Measurements from ENCODE around the gene ABCG8.

Gene ABCG8

DNA sequence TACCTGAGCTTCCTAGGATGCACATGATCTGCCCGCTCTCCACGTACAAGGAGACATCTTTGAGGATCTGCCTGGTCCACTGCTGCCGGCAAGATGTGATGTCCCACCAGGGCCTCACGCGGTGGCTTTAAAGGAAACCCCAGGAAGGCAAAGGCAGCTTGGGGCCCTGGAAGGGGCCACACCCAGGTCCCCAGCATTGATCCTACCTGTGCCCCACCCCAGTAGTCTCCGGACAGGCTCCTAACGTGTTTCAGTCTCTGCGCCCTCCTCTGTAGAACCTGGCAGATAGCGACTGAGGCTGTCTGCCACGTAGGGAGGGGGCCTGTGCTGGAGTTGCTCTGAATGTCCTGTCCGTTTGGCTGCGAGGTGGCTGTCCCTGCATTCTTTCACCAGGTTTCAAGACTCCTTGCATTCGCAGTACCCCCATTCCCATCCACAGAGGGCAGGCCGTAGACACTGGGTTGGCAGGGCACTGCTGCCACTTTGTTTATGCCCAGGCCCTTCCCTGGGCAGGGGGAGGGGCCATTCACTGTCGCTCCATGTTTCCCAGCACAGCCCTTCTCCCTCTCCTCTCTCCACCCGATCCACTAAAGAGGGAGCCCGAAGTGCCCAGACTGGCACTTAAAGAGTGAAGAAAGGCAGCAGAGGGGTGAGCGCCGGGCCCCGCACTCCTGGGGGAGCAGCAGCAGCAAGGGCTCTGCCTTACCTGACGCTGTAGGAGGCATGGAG lies 776 bp upstream of the ABCG8 start:
- H3K4me1 ChIP-seq (ENCODE audit: control extremely low read depth in 1 of 4, control insufficient read depth in 4 of 4, insufficient read depth in 4 of 4, low read length in 3 of 4) = no peaks in the 10 kb centered on the region
- peaks cover 0 to 6% (median 0%) of the 10 kb centered on the region in 5 experiments for H3K27me3 ChIP-seq (replicated peaks in 2 of 5; ENCODE audit: control insufficient read depth in 4 of 5, insufficient read depth in 5 of 5, low read length in 4 of 5)
- no peaks in the 10 kb centered on the region for H3K9me3 ChIP-seq (ENCODE audit: control extremely low read depth in 1 of 5, control insufficient read depth in 4 of 5, insufficient read depth in 2 of 5, low read depth in 1 of 5, low read length in 4 of 5)
- 97% methylated on average over 18 of the region's 21 CpGs for WGBS (ENCODE audit: insufficient coverage)
- H3K4me3 ChIP-seq (ENCODE audit: control insufficient read depth in 1 of 7, extremely low read depth in 1 of 7, insufficient read depth in 4 of 7, low read depth in 2 of 7, low read length in 6 of 7) = no peak overlapping the region
- CTCF ChIA-PET = no interaction called here
- H3K27ac ChIP-seq (ENCODE audit: insufficient read depth in 1 of 2, low read depth in 1 of 2, low read length in 2 of 2, poor library complexity in 1 of 2, severe bottlenecking in 2 of 2) = no peak overlapping the region
- no peak for DNase-seq
- H3K36me3 ChIP-seq (ENCODE audit: control insufficient read depth in 4 of 4, insufficient read depth in 4 of 4, low read length in 3 of 4) = no peaks in the 10 kb centered on the region
- POLR2A ChIA-PET = no interaction called here

GRCh38 chr2:43839776-43840564 lies 1.2 kb downstream of the ABCG8 start:
- POLR2A ChIA-PET = no interaction called here
- Histone ChIP-seq H3K9me3 (ENCODE audit: control extremely low read depth in 1 of 5, control insufficient read depth in 4 of 5, insufficient read depth in 2 of 5, low read depth in 1 of 5, low read length in 4 of 5) (no peaks in the 10 kb centered on the region), H3K4me1 (ENCODE audit: control extremely low read depth in 1 of 4, control insufficient read depth in 4 of 4, insufficient read depth in 4 of 4, low read length in 3 of 4) (no peaks in the 10 kb centered on the region), H3K27me3 (replicated peaks in 2 of 5; ENCODE audit: control insufficient read depth in 4 of 5, insufficient read depth in 5 of 5, low read length in 4 of 5) (peaks cover 0 to 6% (median 0%) of the 10 kb centered on the region in 5 experiments), H3K36me3 (ENCODE audit: control insufficient read depth in 4 of 4, insufficient read depth in 4 of 4, low read length in 3 of 4) (no peaks in the 10 kb centered on the region), H3K4me3 (ENCODE audit: control insufficient read depth in 1 of 7, extremely low read depth in 1 of 7, insufficient read depth in 4 of 7, low read depth in 2 of 7, low read length in 6 of 7) (no peak overlapping the region), H3K27ac (ENCODE audit: insufficient read depth in 1 of 2, low read depth in 1 of 2, low read length in 2 of 2, poor library complexity in 1 of 2, severe bottlenecking in 2 of 2) (no peak overlapping the region)
- no peak for DNase-seq
- CTCF ChIA-PET = no interaction called here
- 76% methylated on average over 5 of the region's 14 CpGs for WGBS (ENCODE audit: insufficient coverage)

DNA sequence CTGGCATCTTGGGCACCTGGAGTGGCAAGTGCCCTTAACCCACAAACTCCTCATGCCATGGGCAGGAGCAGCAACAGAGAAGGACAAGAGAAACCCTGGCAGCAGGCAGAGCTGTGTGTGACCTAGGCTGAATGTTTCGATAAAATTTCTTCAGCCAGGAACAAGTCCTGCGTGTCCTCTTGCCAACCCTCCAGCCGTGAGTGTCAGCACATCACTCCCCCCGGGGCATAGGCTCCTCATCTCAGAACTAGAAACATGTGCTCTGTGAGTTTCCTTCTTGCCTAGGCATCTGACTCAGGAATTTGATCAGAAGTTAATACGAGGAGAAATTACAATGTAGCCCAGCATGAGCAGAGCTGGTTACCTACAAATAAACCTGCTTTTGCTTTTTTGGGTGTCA lies 2.2 kb downstream of the ABCG8 start:
- H3K27ac ChIP-seq (ENCODE audit: insufficient read depth in 1 of 2, low read depth in 1 of 2, low read length in 2 of 2, poor library complexity in 1 of 2, severe bottlenecking in 2 of 2) = no peak overlapping the region
- no peaks in the 10 kb centered on the region for H3K36me3 ChIP-seq (ENCODE audit: control insufficient read depth in 4 of 4, insufficient read depth in 4 of 4, low read length in 3 of 4)
- H3K4me3 ChIP-seq (ENCODE audit: control insufficient read depth in 1 of 7, extremely low read depth in 1 of 7, insufficient read depth in 4 of 7, low read depth in 2 of 7, low read length in 6 of 7) = no peak overlapping the region
- H3K9me3 ChIP-seq (ENCODE audit: control extremely low read depth in 1 of 5, control insufficient read depth in 4 of 5, insufficient read depth in 2 of 5, low read depth in 1 of 5, low read length in 4 of 5) = no peaks in the 10 kb centered on the region
- no peaks in the 10 kb centered on the region for H3K4me1 ChIP-seq (ENCODE audit: control extremely low read depth in 1 of 4, control insufficient read depth in 4 of 4, insufficient read depth in 4 of 4, low read length in 3 of 4)
- ChIA-PET POLR2A (no interaction called here), CTCF (no interaction called here)
- peaks cover 0 to 6% (median 0%) of the 10 kb centered on the region in 5 experiments for H3K27me3 ChIP-seq (replicated peaks in 2 of 5; ENCODE audit: control insufficient read depth in 4 of 5, insufficient read depth in 5 of 5, low read length in 4 of 5)
- 96% methylated on average over 5 of the region's 5 CpGs for WGBS (ENCODE audit: insufficient coverage)
- DNase-seq = no peak

GRCh38 chr2:43841949-43842865 lies 3.4 kb downstream of the ABCG8 start:
- 98% methylated on average over 10 of the region's 14 CpGs for WGBS (ENCODE audit: insufficient coverage)
- ChIA-PET CTCF (no interaction called here), POLR2A (no interaction called here)
- DNase-seq = no peak
- no peak overlapping the region for H3K27ac ChIP-seq (ENCODE audit: insufficient read depth in 1 of 2, low read depth in 1 of 2, low read length in 2 of 2, poor library complexity in 1 of 2, severe bottlenecking in 2 of 2)
- no peaks in the 10 kb centered on the region for H3K4me1 ChIP-seq (ENCODE audit: control extremely low read depth in 1 of 4, control insufficient read depth in 4 of 4, insufficient read depth in 4 of 4, low read length in 3 of 4)
- no peak overlapping the region for H3K4me3 ChIP-seq (ENCODE audit: control insufficient read depth in 1 of 7, extremely low read depth in 1 of 7, insufficient read depth in 4 of 7, low read depth in 2 of 7, low read length in 6 of 7)
- H3K9me3 ChIP-seq (ENCODE audit: control extremely low read depth in 1 of 5, control insufficient read depth in 4 of 5, insufficient read depth in 2 of 5, low read depth in 1 of 5, low read length in 4 of 5) = no peaks in the 10 kb centered on the region
- H3K27me3 ChIP-seq (replicated peaks in 2 of 5; ENCODE audit: control insufficient read depth in 4 of 5, insufficient read depth in 5 of 5, low read length in 4 of 5) = peaks cover 0 to 6% (median 2%) of the 10 kb centered on the region in 5 experiments
- no peaks in the 10 kb centered on the region for H3K36me3 ChIP-seq (ENCODE audit: control insufficient read depth in 4 of 4, insufficient read depth in 4 of 4, low read length in 3 of 4)

DNA sequence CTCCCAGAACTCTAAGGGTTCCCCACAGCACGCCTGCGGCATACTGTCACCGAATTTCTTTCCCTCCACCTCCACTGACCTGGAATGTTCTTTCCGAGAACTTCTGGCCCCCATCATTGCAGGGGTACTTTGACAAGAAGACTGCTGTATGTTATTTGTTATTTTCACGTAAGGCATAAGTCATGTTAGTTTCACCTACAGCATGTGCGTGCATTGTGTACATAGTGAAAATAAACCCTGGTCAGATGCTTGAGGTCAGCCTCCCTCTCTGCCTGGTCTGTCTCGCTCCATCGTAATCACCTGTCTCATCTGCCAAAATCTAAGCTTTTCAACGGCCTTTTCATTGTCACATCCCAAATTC lies 4.1 kb downstream of the ABCG8 start:
- POLR2A ChIA-PET = no interaction called here
- H3K27ac ChIP-seq (ENCODE audit: insufficient read depth in 1 of 2, low read depth in 1 of 2, low read length in 2 of 2, poor library complexity in 1 of 2, severe bottlenecking in 2 of 2) = no peak overlapping the region

GRCh38 chr2:43845181-43845580 lies 6.4 kb downstream of the ABCG8 start:
- H3K4me3 ChIP-seq (ENCODE audit: control insufficient read depth in 1 of 7, extremely low read depth in 1 of 7, insufficient read depth in 4 of 7, low read depth in 2 of 7, low read length in 6 of 7) = no peak overlapping the region
- no peaks in the 10 kb centered on the region for H3K36me3 ChIP-seq (ENCODE audit: control insufficient read depth in 4 of 4, insufficient read depth in 4 of 4, low read length in 3 of 4)
- no peaks in the 10 kb centered on the region for H3K4me1 ChIP-seq (ENCODE audit: control extremely low read depth in 1 of 4, control insufficient read depth in 4 of 4, insufficient read depth in 4 of 4, low read length in 3 of 4)
- ChIA-PET CTCF (no interaction called here), POLR2A (interaction anchor here (0.7 kb wide), 1 partner anchor 1376 kb away, joined by 3 read pairs; no protein-coding TSS in a partner anchor)
- 100% methylated on average over 1 of the region's 1 CpG for WGBS (ENCODE audit: insufficient coverage)
- no peak for DNase-seq
- H3K27ac ChIP-seq (ENCODE audit: insufficient read depth in 1 of 2, low read depth in 1 of 2, low read length in 2 of 2, poor library complexity in 1 of 2, severe bottlenecking in 2 of 2) = no peak overlapping the region
- H3K9me3 ChIP-seq (ENCODE audit: control extremely low read depth in 1 of 5, control insufficient read depth in 4 of 5, insufficient read depth in 2 of 5, low read depth in 1 of 5, low read length in 4 of 5) = no peaks in the 10 kb centered on the region
- H3K27me3 ChIP-seq (replicated peaks in 2 of 5; ENCODE audit: control insufficient read depth in 4 of 5, insufficient read depth in 5 of 5, low read length in 4 of 5) = peaks cover 0 to 4% (median 2%) of the 10 kb centered on the region in 5 experiments

More for the DNA sequence above, 4.1 kb downstream of the ABCG8 start:
- Histone ChIP-seq H3K27me3 (replicated peaks in 2 of 5; ENCODE audit: control insufficient read depth in 4 of 5, insufficient read depth in 5 of 5, low read length in 4 of 5) (peaks cover 0 to 6% (median 2%) of the 10 kb centered on the region in 5 experiments), H3K36me3 (ENCODE audit: control insufficient read depth in 4 of 4, insufficient read depth in 4 of 4, low read length in 3 of 4) (no peaks in the 10 kb centered on the region), H3K4me1 (ENCODE audit: control extremely low read depth in 1 of 4, control insufficient read depth in 4 of 4, insufficient read depth in 4 of 4, low read length in 3 of 4) (no peaks in the 10 kb centered on the region), H3K9me3 (ENCODE audit: control extremely low read depth in 1 of 5, control insufficient read depth in 4 of 5, insufficient read depth in 2 of 5, low read depth in 1 of 5, low read length in 4 of 5) (no peaks in the 10 kb centered on the region), H3K4me3 (ENCODE audit: control insufficient read depth in 1 of 7, extremely low read depth in 1 of 7, insufficient read depth in 4 of 7, low read depth in 2 of 7, low read length in 6 of 7) (no peak overlapping the region)
- 100% methylated on average over 8 of the region's 9 CpGs for WGBS (ENCODE audit: insufficient coverage)
- DNase-seq = no peak
- CTCF ChIA-PET = no interaction called here

All from common myeloid progenitor, CD34-positive (primary cell).